ENCODE measurements around the gene ATL3.
A peak's percentile ranks its signal among the peaks of the same experiment; 100 is the strongest.
"Not testable (repeated sequence)": the region's sequence is repeated elsewhere in the genome, so short reads cannot be mapped to it uniquely, and the experiment has no call there.

ATL3 gene

DNA sequence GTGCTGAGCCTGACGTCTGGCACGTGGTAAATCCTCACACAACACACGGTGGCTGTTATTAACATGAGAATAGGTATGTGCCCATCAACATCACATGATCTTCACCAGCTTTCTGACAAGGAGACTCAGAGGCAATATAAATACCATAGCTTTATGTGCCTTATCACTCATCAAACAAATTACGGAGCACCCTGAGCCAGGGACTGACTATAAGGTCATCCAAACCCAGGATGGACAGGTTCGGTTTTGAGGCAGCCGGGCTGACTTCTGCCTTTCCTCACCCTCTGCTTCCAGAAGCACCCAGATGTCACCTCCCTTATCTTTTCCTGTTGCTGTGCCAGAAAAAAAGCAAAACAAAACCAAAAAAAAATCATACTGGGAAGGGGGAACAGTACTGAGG, 51.2 kb downstream of the ATL3 start:
- no peak for TF ChIP-seq EZH2phosphoT487 (IDR thresholded peaks at IDR 0.05; ENCODE audit: low read depth)
- TF ChIP-seq CTCF (IDR thresholded peaks at IDR 0.05; ENCODE audit: low read depth, low read length) = no peak
- Histone ChIP-seq H3K4me2 (ENCODE audit: low read length) (no peak overlapping the region), H3K9me3 (ENCODE audit: insufficient read depth, low read length) (no peaks in the 10 kb centered on the region), H3K4me3 (ENCODE audit: low read length) (no peak overlapping the region), H4K20me1 (ENCODE audit: insufficient read depth, low read length) (no peaks in the 10 kb centered on the region), H3K27ac (ENCODE audit: low read length) (no peak overlapping the region), H3K4me1 (ENCODE audit: low read length) (peaks cover 34% of the 10 kb centered on the region), H3K36me3 (replicated peaks; ENCODE audit: low read depth, low read length) (no peaks in the 10 kb centered on the region), H3K9ac (ENCODE audit: low read length) (no peak overlapping the region), H2AFZ (ENCODE audit: low read depth, low read length) (no peak overlapping the region), H3K27me3 (ENCODE audit: low read depth, low read length) (peaks cover 28% of the 10 kb centered on the region), H3K79me2 (ENCODE audit: low read length) (no peaks in the 10 kb centered on the region)

GRCh38 chr11:63617686-63618085, 53.5 kb downstream of the ATL3 start:
- H4K20me1 ChIP-seq (ENCODE audit: insufficient read depth, low read length); H3K4me3 ChIP-seq (ENCODE audit: low read length); H3K9ac ChIP-seq (ENCODE audit: low read length); H3K27ac ChIP-seq (ENCODE audit: low read length); H3K4me2 ChIP-seq (ENCODE audit: low read length); H3K36me3 ChIP-seq (replicated peaks; ENCODE audit: low read depth, low read length); H3K9me3 ChIP-seq (ENCODE audit: insufficient read depth, low read length); H3K27me3 ChIP-seq (ENCODE audit: low read depth, low read length); H2AFZ ChIP-seq (ENCODE audit: low read depth, low read length); H3K79me2 ChIP-seq (ENCODE audit: low read length): not testable (repeated sequence)
- peaks cover 27% of the 10 kb centered on the region for H3K4me1 ChIP-seq (ENCODE audit: low read length)

DNA sequence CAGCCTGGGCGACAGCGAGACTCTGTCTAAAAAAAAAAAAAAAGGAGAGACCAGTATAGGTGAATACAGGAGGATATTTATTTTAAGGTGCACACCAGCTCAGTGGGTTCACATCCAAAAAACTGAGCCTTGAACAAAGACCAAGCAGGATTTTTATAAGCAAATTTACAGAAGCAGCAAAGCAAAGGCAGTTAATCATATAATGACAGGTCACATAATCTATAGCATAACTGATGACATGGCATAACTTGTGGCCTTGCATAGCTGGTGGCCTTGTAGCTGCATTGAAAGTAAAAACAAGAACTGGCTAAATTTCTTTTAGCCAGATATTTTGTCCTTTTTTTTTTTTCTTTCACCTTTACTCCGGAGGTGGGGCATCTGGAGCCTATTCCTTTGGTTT, 54.2 kb downstream of the ATL3 start:
- Histone ChIP-seq H3K9ac (ENCODE audit: low read length) (no peak overlapping the region), H3K4me1 (ENCODE audit: low read length) (peaks cover 23% of the 10 kb centered on the region), H3K9me3 (ENCODE audit: insufficient read depth, low read length) (no peaks in the 10 kb centered on the region), H3K27me3 (ENCODE audit: low read depth, low read length) (no peaks in the 10 kb centered on the region), H4K20me1 (ENCODE audit: insufficient read depth, low read length) (no peaks in the 10 kb centered on the region), H3K4me2 (ENCODE audit: low read length) (no peak overlapping the region), H3K79me2 (ENCODE audit: low read length) (no peaks in the 10 kb centered on the region), H3K36me3 (replicated peaks; ENCODE audit: low read depth, low read length) (no peaks in the 10 kb centered on the region), H3K4me3 (ENCODE audit: low read length) (no peak overlapping the region), H2AFZ (ENCODE audit: low read depth, low read length) (no peak overlapping the region), H3K27ac (ENCODE audit: low read length) (no peak overlapping the region)
- TF ChIP-seq EZH2phosphoT487 (IDR thresholded peaks at IDR 0.05; ENCODE audit: low read depth) (no peak), CTCF (IDR thresholded peaks at IDR 0.05; ENCODE audit: low read depth, low read length) (no peak)

- no peak for TF ChIP-seq EZH2phosphoT487 (IDR thresholded peaks at IDR 0.05; ENCODE audit: low read depth)
- TF ChIP-seq CTCF (IDR thresholded peaks at IDR 0.05; ENCODE audit: low read depth, low read length) = peak; percentile 11; the same call in 1 of the 2 replicates
- H3K36me3 ChIP-seq (replicated peaks; ENCODE audit: low read depth, low read length) = no peaks in the 10 kb centered on the region
- peak within 1 kb of the TSS; percentile 79 for H3K4me3 ChIP-seq (ENCODE audit: low read length)
- peaks cover 7% of the 10 kb centered on the region; the same call in 1 of the 2 replicates for H4K20me1 ChIP-seq (ENCODE audit: insufficient read depth, low read length)
- H2AFZ ChIP-seq (ENCODE audit: low read depth, low read length) = peak within 1 kb of the TSS; percentile 78
- H3K79me2 ChIP-seq (ENCODE audit: low read length) = no peaks in the 10 kb centered on the region; the same call in 1 of the 2 replicates
- no peaks in the 10 kb centered on the region for H3K9me3 ChIP-seq (ENCODE audit: insufficient read depth, low read length)
- H3K9ac ChIP-seq (ENCODE audit: low read length) = peak within 1 kb of the TSS; percentile 67
- H3K27me3 ChIP-seq (ENCODE audit: low read depth, low read length) = no peaks in the 10 kb centered on the region
- H3K27ac ChIP-seq (ENCODE audit: low read length) = peak within 1 kb of the TSS; percentile 4; the same call in 1 of the 2 replicates
- peak within 1 kb of the TSS; percentile 89 for H3K4me2 ChIP-seq (ENCODE audit: low read length)
- peaks cover 31% of the 10 kb centered on the region for H3K4me1 ChIP-seq (ENCODE audit: low read length)
These were observed 57.0 kb downstream of the ATL3 start, which contains the start of gene PLAAT3 for GRCh38 chr11:63614136-63614671. Gene PLAAT3 (minus strand): TSS chr11:63614433. CDS start chr11:63614014, 419 bp downstream.

Measured in OCI-LY3 (cell line).